NT2/D1 (cell line): ENCODE measurements around the gene TUT4.

Experiments used
- YY1 ChIP-seq: IDR thresholded peaks from 2 replicates; pipeline ENCODE4 v1.6.1; 2011; ENCODE audit not compliant: insufficient read length, insufficient read depth
- ZNF274 ChIP-seq: IDR thresholded peaks from 2 replicates; pipeline ENCODE4 v1.6.1; 2011; ENCODE audit warnings: mild to moderate bottlenecking, low read depth, low read length

- TF ChIP-seq ZNF274 = no peak
- TF ChIP-seq YY1 = no peak
Measured at GRCh38 chr1:52523376-52523775, 29.5 kb downstream of the TUT4 start.
